DLD1 (cell line): ENCODE results near the gene FIZ1.

Source experiments
- in situ Hi-C: cut with HindIII; loops from 2 replicates; pipeline ENCODE4 v1.10.0; 2017; ENCODE audit warnings: low sequenced_read_pairs

Gene FIZ1

DNA sequence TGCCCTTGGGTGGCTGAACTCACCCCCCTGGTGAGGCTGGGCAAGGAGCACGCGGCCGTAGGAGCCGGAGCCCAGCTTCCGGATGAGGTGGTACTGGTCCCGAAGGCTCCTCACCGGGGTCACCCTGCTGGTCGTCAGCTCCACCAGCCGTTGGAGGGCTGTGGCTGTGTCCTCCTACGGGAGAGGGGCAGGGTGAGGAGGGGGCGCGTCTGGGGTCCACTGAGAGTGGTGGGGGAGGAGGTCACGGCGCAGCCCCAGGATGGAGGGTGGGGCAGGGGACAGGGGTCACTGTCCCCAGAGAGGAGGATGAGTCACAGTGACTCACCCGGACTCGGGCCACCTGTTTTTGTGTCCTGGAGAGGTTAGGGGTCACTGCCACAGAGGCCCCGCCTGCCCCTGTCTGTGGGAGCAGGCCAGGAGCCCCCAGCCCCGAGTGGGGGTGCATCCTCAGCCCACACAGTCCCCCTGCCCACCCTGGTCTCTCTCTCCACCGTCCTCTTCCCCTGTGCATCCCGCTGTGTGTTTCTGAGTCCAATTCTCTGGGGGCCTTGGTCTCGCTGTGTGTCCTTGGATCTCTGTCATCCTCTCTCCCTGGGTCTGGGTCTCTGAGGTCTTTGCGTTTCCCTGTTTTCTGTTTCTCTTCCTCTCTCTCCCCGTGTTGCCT is 54.4 kb downstream of the FIZ1 start:
- in situ Hi-C loops, result no loop called here

DNA sequence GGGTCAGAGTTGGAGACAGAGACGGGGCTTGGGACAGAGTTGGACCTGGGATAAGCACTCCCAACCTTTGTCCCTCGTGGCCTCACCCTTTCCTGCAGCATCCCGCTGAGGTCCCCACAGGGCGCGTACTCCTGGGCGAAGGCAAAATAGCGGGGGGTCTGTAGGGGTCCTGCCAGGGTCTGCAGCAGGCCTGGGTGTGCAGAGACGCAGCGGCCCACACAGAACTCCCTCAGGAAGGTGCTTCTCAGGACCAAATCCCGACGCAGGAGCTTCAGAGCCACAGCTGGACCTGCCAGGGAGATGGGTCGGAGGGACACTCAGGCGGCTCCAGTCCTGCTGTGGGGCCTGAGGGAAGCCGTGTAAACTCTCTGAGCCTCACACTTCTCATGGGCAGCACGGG is 55.3 kb downstream of the FIZ1 start:
- in situ Hi-C loops, result no loop called here

DNA sequence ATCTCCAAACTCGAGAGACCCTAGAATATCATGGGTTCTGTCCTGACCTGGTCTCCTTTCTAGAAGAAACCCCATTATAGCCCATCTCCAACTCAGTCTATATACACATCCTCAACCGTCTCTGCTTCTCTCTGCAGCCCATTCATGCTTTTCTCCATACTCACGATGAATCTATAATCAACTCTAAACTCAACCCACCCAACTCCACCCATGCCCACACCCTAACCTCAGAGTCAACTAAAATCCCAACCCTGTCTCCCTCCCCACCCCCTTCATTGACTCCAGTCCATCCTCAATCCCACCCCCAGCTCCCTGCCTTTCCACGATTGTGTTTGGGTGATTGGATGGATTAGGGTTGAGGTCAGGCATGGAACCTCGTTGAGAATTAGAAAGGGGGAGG is 55.8 kb downstream of the FIZ1 start:
- in situ Hi-C loops, result no loop called here

DNA sequence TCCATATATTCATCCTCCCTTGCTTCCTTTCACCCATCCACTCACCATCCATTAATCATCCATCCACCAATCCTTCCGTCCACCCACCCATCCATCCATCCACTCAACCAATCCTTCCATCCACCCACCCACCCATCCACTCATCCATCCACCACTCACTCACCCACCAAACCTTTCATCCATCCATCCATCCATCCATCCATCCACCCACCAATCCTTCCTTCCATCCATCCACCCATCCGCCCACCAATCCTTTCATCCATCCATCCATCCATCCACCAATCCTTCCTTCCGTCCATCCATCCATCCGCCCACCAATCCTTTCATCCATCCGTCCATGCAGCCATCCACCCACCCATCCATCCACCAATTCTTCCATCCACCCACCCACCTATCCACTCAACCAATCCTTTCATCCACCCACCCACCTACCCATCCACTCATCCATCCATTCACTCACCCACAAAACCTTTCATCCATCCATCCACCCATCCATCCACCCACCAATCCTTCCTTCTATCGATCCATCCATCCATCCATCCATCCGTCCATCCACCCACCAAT is 56.9 kb downstream of the FIZ1 start:
- in situ Hi-C loops, result no loop called here
